SK-N-SH (cell line): ENCODE data around the gene PIR. TPM values are rescaled to one million over a fixed set of nuclear protein-coding genes. Genes with fewer than 3 reads are reported as not detected.

Source experiments
- CTCF ChIA-PET: fragments of 300-600, 350-600 bp; formaldehyde crosslinking; extraction: SDS; loops from one replicate; lab custom pipeline; 2021; lab: Yijun Ruan, JAX
- POLR2A ChIA-PET: fragments of 350-600 bp; sonication (Branson Sonifier 250); formaldehyde crosslinking; extraction: SDS; loops from one replicate; lab custom pipeline; 2020; ENCODE audit warnings: antibody characterized with exemption, inconsistent platforms; lab: Yijun Ruan, JAX
- DNase-seq: peaks from one replicate; pipeline ENCODE4 v3.0.0; 2012
- H2AFZ ChIP-seq: fragments of 200-600 bp; sonication (generic); 2 replicates; pipeline ENCODE4 v1.8.1; 2016; ENCODE audit warnings: antibody characterized with exemption, mild to moderate bottlenecking, low read depth
- H3F3A ChIP-seq: fragments of 200-600 bp; sonication (generic); replicated peaks from 2 replicates; pipeline ENCODE3; 2016; ENCODE audit warnings: antibody characterized with exemption, mild to moderate bottlenecking; ENCODE audit not compliant: insufficient read depth
- H3K27ac ChIP-seq, 2 experiments: fragments of 200-500 bp in 1 of 2; fragments of 200-600 bp in 1 of 2; sonication (Bioruptor generic) in 1 of 2; sonication (generic), shearing (Covaris generic) in 1 of 2; 2 replicates each; pipeline versions ENCODE4 v1.5.1 to v1.6.1; 2014 to 2016; ENCODE audit warnings: low read depth in 2 of 2, inconsistent platforms in 1 of 2, low read length in 1 of 2, mild to moderate bottlenecking in 1 of 2, mixed read lengths in 1 of 2
- H3K27me3 ChIP-seq: fragments of 200-600 bp; sonication (generic), shearing (Covaris generic); 2 replicates; pipeline ENCODE4 v1.6.1; 2016; ENCODE audit warnings: mixed run types; ENCODE audit not compliant: insufficient read depth
- H3K36me3 ChIP-seq, 2 experiments: fragments of 200-500 bp in 1 of 2; fragments of 200-600 bp in 1 of 2; sonication (Bioruptor generic) in 1 of 2; sonication (generic) in 1 of 2; replicated peaks in 1 of 2; 2 replicates each; pipeline versions ENCODE3 to v1.5.1; 2014 to 2016; ENCODE audit warnings: low read length in 1 of 2, mild to moderate bottlenecking in 1 of 2; ENCODE audit not compliant: insufficient read depth in 2 of 2, control insufficient read depth in 1 of 2
- H3K4me1 ChIP-seq, 2 experiments: fragments of 200-500 bp in 1 of 2; fragments of 200-600 bp in 1 of 2; sonication (Bioruptor generic) in 1 of 2; sonication (generic), shearing (Covaris generic) in 1 of 2; 2 replicates each; pipeline versions ENCODE4 v1.5.1 to v1.6.1; 2014 to 2016; ENCODE audit warnings: low read depth in 1 of 2, low read length in 1 of 2, mixed run types in 1 of 2; ENCODE audit not compliant: insufficient read depth in 2 of 2, control insufficient read depth in 1 of 2
- H3K4me2 ChIP-seq: fragments of 200-600 bp; sonication (generic), shearing (Covaris generic); 2 replicates; pipeline ENCODE4 v1.6.1; 2017; ENCODE audit warnings: mixed run types
- H3K4me3 ChIP-seq, 2 experiments: fragments of 200-500 bp in 1 of 2; fragments of 200-600 bp in 1 of 2; sonication (Bioruptor generic) in 1 of 2; sonication (generic), shearing (Covaris generic) in 1 of 2; 2 replicates each; pipeline versions ENCODE4 v1.5.1 to v1.8.1; 2014 to 2016; ENCODE audit warnings: low read depth in 2 of 2, inconsistent platforms in 1 of 2, low read length in 1 of 2, mild to moderate bottlenecking in 1 of 2, mixed read lengths in 1 of 2, moderate library complexity in 1 of 2
- H3K79me2 ChIP-seq: fragments of 200-600 bp; sonication (generic); 2 replicates; pipeline ENCODE4 v1.8.1; 2017; ENCODE audit warnings: mild to moderate bottlenecking; ENCODE audit not compliant: insufficient read depth
- H3K9ac ChIP-seq: fragments of 200-600 bp; sonication (generic); 2 replicates; pipeline ENCODE4 v1.6.1; 2017; ENCODE audit warnings: mixed run types
- H3K9me2 ChIP-seq: fragments of 200-600 bp; sonication (generic); 2 replicates; pipeline ENCODE4 v1.6.1; 2017; ENCODE audit warnings: mixed run types
- H3K9me3 ChIP-seq: fragments of 200-600 bp; sonication (generic); 2 replicates; pipeline ENCODE4 v1.6.1; 2017; ENCODE audit warnings: mixed run types, mild to moderate bottlenecking, moderate library complexity
- H4K20me1 ChIP-seq: fragments of 200-600 bp; sonication (generic); 2 replicates; pipeline ENCODE4 v1.6.1; 2017; ENCODE audit warnings: mild to moderate bottlenecking, mixed run types; ENCODE audit not compliant: insufficient read depth
- ELF1 ChIP-seq: IDR thresholded peaks from 2 replicates; pipeline ENCODE4 v1.4.0; 2012
- EP300 ChIP-seq, 2 experiments: IDR thresholded peaks; 2 replicates each; pipeline versions ENCODE4 v1.4.0 to v1.6.1; 2012; ENCODE audit warnings: borderline replicate concordance in 1 of 2, low read depth in 1 of 2, low read length in 1 of 2
- EZH2phosphoT487 ChIP-seq: fragments of 200-600 bp; sonication (generic); IDR thresholded peaks from 2 replicates; pipeline ENCODE4 v1.6.1; 2017; ENCODE audit warnings: low read depth, mixed run types, mild to moderate bottlenecking, antibody characterized with exemption, moderate library complexity, borderline replicate concordance
- FOSL2 ChIP-seq: IDR thresholded peaks from 2 replicates; pipeline ENCODE4 v1.4.0; 2012; ENCODE audit warnings: low read depth, mild to moderate bottlenecking, moderate library complexity, borderline replicate concordance
- FOXM1 ChIP-seq: IDR thresholded peaks from 2 replicates; pipeline ENCODE4 v1.4.0; 2012; ENCODE audit warnings: low read depth, mild to moderate bottlenecking
- JUND ChIP-seq: IDR thresholded peaks from 2 replicates; pipeline ENCODE4 v1.4.0; 2012
- MEF2A ChIP-seq: IDR thresholded peaks from 2 replicates; pipeline ENCODE4 v1.4.0; 2012; ENCODE audit warnings: low read depth, borderline replicate concordance
- MXI1 ChIP-seq: IDR thresholded peaks from 2 replicates; pipeline ENCODE4 v1.6.1; 2012; ENCODE audit warnings: mild to moderate bottlenecking, low read depth, low read length, improper control_type of control experiment
- NRF1 ChIP-seq: IDR thresholded peaks from 2 replicates; pipeline ENCODE4 v1.6.1; 2012; ENCODE audit warnings: low read depth, mild to moderate bottlenecking, low read length
- POLR2AphosphoS5 ChIP-seq: IDR thresholded peaks from 2 replicates; pipeline ENCODE4 v1.6.1; 2012; ENCODE audit warnings: low read depth, low read length
- RAD21 ChIP-seq: IDR thresholded peaks from 2 replicates; pipeline ENCODE4 v1.6.1; 2012; ENCODE audit warnings: mild to moderate bottlenecking, low read length
- RCOR1 ChIP-seq: fragments of 150-350 bp; IDR thresholded peaks from 2 replicates; pipeline ENCODE4 v1.6.1; 2017; ENCODE audit warnings: antibody characterized with exemption, low read length
- RFX5 ChIP-seq: IDR thresholded peaks from 2 replicates; pipeline ENCODE4 v1.6.1; 2012; ENCODE audit warnings: mild to moderate bottlenecking, improper control_type of control experiment, low read length
- RXRA ChIP-seq: IDR thresholded peaks from 2 replicates; pipeline ENCODE4 v1.4.0; 2012; ENCODE audit warnings: low read depth, mild to moderate bottlenecking, borderline replicate concordance
- SMC3 ChIP-seq: IDR thresholded peaks from 2 replicates; pipeline ENCODE4 v1.6.1; 2012; ENCODE audit warnings: low read depth, low read length, improper control_type of control experiment
- TAF1 ChIP-seq: IDR thresholded peaks from 2 replicates; pipeline ENCODE4 v1.6.1; 2012; ENCODE audit warnings: low read depth, mild to moderate bottlenecking, low read length, moderate library complexity, borderline replicate concordance
- TCF12 ChIP-seq: IDR thresholded peaks from 2 replicates; pipeline ENCODE4 v1.4.0; 2012
- TEAD4 ChIP-seq: IDR thresholded peaks from 2 replicates; pipeline ENCODE4 v1.4.0; 2012; ENCODE audit warnings: mild to moderate bottlenecking, borderline replicate concordance; ENCODE audit not compliant: insufficient read depth
- YY1 ChIP-seq: IDR thresholded peaks from 2 replicates; pipeline ENCODE4 v1.4.0; 2012; ENCODE audit warnings: low read depth, mild to moderate bottlenecking
- ZBTB33 ChIP-seq: IDR thresholded peaks from 2 replicates; pipeline ENCODE4 v1.4.0; 2012; ENCODE audit warnings: low read depth, borderline replicate concordance
- WGBS: methylation state at CpG from one replicate; pipeline ENCODE4 v1.1.6; 2017; ENCODE audit warnings: low lambda C conversion rate; 5-methylcytosine and 5-hydroxymethylcytosine counted together
- polyA plus RNA-seq, 3 experiments: library from polyadenylated mRNA; depleted of rRNA; stranded (reverse); fragments of >200 nt; gene quantifications; 2 replicates each; pipeline ENCODE4 v1.2.3, GENCODE V29; 2012
- TF ChIP-seq, protein P1 (sequence below): IDR thresholded peaks from 2 replicates; pipeline ENCODE4 v1.4.0; 2012; ENCODE audit warnings: low read depth
- TF ChIP-seq, protein P2 (sequence below): fragments of 200-600 bp; sonication (generic); IDR thresholded peaks from 2 replicates; pipeline ENCODE4 v1.6.1; 2017; ENCODE audit warnings: antibody characterized with exemption, mild to moderate bottlenecking, moderate library complexity
- TF ChIP-seq, protein P3 (sequence below): IDR thresholded peaks from 2 replicates; pipeline ENCODE4 v1.6.1; 2012; ENCODE audit warnings: mild to moderate bottlenecking, low read depth, low read length, moderate library complexity
- TF ChIP-seq, protein P4 (sequence below): fragments of 150-350 bp; IDR thresholded peaks from 2 replicates; pipeline ENCODE4 v1.6.1; 2017; ENCODE audit warnings: antibody characterized with exemption, low read length, low read depth, borderline replicate concordance
- TF ChIP-seq, protein P5 (sequence below): IDR thresholded peaks from 2 replicates; pipeline ENCODE4 v1.4.0; 2012; ENCODE audit warnings: low read depth, borderline replicate concordance

The PIR gene
- polyA plus RNA-seq, 1 of the 3 experiments (the other 2 are of a cell fraction) = 12.3 TPM

DNA sequence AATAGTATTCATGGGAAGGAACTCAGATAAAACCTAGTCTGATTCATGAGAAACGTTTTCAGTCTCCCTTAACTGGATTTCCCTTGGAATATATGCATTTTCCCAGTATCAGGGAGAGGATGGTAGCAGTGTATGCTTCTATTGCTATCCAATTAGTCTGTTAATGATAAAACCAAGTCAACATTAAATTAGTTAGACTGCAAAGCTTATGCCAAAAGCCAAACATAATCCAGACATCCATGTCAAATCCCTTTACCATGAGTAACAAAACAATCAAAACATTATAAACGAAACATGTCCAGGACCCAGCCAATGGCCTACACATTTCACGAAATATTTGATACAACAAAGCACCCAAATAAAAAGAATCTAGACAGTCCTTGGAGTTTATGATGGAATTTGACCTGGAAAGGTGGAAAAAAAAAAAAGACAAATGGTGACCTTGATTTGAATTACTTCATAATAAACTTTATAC lies 74.4 kb downstream of the PIR start:
- Histone ChIP-seq H3K9me3 (no peaks in the 10 kb centered on the region), H3K27me3 (no peaks in the 10 kb centered on the region), H3F3A (peaks cover 16% of the 10 kb centered on the region), H3K4me2 (peak overlapping the region; percentile 30; the same call in 1 of the 2 replicates), H3K9ac (no peak overlapping the region), H3K4me3 (no peak overlapping the region), H3K79me2 (no peaks in the 10 kb centered on the region), H3K36me3 (no peaks in the 10 kb centered on the region), H3K4me1 (peaks cover 0 to 5% of the 10 kb centered on the region in 2 experiments; a peak in 2 of 4 replicates), H3K27ac (peak overlapping the region; percentile 59 to 99), H2AFZ (no peak overlapping the region), H4K20me1 (no peaks in the 10 kb centered on the region), H3K9me2 (no peaks in the 10 kb centered on the region)
- POLR2A ChIA-PET = interaction anchor here (0.7 to 1.6 kb wide), 4 partner anchors 13 to 52 kb away, joined by 3 to 14 read pairs (median 6); no protein-coding TSS in a partner anchor
- DNase-seq = peak; percentile 36
- CTCF ChIA-PET = interaction anchor here (0.7 to 2.6 kb wide), 5 partner anchors 17 to 196 kb away, joined by 3 to 18 read pairs (median 3); no protein-coding TSS in a partner anchor
- 14% methylated on average over 3 of the region's 3 CpGs for WGBS
- TF ChIP-seq EP300 (IDR thresholded peaks at IDR 0.05; ENCODE audit: borderline replicate concordance in 1 of 2, low read depth in 1 of 2, low read length in 1 of 2) = peak in 1 of 2 experiments; percentile 84; a peak in 3 of 4 replicates
- TF ChIP-seq RCOR1 = peak; percentile 38; the same call in 1 of the 2 replicates
- TF ChIP-seq ZBTB33 = no peak
- TF ChIP-seq, protein P1, sequence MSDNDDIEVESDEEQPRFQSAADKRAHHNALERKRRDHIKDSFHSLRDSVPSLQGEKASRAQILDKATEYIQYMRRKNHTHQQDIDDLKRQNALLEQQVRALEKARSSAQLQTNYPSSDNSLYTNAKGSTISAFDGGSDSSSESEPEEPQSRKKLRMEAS = no peak
- TF ChIP-seq NRF1 = no peak
- TF ChIP-seq, protein P2, sequence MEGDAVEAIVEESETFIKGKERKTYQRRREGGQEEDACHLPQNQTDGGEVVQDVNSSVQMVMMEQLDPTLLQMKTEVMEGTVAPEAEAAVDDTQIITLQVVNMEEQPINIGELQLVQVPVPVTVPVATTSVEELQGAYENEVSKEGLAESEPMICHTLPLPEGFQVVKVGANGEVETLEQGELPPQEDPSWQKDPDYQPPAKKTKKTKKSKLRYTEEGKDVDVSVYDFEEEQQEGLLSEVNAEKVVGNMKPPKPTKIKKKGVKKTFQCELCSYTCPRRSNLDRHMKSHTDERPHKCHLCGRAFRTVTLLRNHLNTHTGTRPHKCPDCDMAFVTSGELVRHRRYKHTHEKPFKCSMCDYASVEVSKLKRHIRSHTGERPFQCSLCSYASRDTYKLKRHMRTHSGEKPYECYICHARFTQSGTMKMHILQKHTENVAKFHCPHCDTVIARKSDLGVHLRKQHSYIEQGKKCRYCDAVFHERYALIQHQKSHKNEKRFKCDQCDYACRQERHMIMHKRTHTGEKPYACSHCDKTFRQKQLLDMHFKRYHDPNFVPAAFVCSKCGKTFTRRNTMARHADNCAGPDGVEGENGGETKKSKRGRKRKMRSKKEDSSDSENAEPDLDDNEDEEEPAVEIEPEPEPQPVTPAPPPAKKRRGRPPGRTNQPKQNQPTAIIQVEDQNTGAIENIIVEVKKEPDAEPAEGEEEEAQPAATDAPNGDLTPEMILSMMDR = no peak
- no peak for TF ChIP-seq RFX5
- TF ChIP-seq FOXM1 = 0 out of 2 replicates have a peak, but pooled peaks have one; percentile 4
- TF ChIP-seq JUND = no peak
- TF ChIP-seq FOSL2 = no peak
- no peak for TF ChIP-seq TAF1
- TF ChIP-seq RXRA = no peak
- TF ChIP-seq, protein P3, sequence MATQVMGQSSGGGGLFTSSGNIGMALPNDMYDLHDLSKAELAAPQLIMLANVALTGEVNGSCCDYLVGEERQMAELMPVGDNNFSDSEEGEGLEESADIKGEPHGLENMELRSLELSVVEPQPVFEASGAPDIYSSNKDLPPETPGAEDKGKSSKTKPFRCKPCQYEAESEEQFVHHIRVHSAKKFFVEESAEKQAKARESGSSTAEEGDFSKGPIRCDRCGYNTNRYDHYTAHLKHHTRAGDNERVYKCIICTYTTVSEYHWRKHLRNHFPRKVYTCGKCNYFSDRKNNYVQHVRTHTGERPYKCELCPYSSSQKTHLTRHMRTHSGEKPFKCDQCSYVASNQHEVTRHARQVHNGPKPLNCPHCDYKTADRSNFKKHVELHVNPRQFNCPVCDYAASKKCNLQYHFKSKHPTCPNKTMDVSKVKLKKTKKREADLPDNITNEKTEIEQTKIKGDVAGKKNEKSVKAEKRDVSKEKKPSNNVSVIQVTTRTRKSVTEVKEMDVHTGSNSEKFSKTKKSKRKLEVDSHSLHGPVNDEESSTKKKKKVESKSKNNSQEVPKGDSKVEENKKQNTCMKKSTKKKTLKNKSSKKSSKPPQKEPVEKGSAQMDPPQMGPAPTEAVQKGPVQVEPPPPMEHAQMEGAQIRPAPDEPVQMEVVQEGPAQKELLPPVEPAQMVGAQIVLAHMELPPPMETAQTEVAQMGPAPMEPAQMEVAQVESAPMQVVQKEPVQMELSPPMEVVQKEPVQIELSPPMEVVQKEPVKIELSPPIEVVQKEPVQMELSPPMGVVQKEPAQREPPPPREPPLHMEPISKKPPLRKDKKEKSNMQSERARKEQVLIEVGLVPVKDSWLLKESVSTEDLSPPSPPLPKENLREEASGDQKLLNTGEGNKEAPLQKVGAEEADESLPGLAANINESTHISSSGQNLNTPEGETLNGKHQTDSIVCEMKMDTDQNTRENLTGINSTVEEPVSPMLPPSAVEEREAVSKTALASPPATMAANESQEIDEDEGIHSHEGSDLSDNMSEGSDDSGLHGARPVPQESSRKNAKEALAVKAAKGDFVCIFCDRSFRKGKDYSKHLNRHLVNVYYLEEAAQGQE = no peak
- TF ChIP-seq ELF1 = no peak
- no peak for TF ChIP-seq TEAD4
- TF ChIP-seq, protein P4, sequence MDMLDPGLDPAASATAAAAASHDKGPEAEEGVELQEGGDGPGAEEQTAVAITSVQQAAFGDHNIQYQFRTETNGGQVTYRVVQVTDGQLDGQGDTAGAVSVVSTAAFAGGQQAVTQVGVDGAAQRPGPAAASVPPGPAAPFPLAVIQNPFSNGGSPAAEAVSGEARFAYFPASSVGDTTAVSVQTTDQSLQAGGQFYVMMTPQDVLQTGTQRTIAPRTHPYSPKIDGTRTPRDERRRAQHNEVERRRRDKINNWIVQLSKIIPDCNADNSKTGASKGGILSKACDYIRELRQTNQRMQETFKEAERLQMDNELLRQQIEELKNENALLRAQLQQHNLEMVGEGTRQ = no peak
- 0 out of 2 replicates have a peak, but pooled peaks have one; percentile 10 for TF ChIP-seq RAD21
- no peak for TF ChIP-seq MEF2A
- peak; percentile 10; the same call in 1 of the 2 replicates for TF ChIP-seq POLR2AphosphoS5
- no peak for TF ChIP-seq SMC3
- TF ChIP-seq YY1 = no peak
- TF ChIP-seq EZH2phosphoT487 = no peak
- TF ChIP-seq MXI1 = no peak; the same call in 1 of the 2 replicates
- TF ChIP-seq, protein P5, sequence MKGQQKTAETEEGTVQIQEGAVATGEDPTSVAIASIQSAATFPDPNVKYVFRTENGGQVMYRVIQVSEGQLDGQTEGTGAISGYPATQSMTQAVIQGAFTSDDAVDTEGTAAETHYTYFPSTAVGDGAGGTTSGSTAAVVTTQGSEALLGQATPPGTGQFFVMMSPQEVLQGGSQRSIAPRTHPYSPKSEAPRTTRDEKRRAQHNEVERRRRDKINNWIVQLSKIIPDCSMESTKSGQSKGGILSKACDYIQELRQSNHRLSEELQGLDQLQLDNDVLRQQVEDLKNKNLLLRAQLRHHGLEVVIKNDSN = no peak
- peak; percentile 39 for TF ChIP-seq TCF12
